ENCODE data around the gene AXDND1.

AXDND1 gene

DNA sequence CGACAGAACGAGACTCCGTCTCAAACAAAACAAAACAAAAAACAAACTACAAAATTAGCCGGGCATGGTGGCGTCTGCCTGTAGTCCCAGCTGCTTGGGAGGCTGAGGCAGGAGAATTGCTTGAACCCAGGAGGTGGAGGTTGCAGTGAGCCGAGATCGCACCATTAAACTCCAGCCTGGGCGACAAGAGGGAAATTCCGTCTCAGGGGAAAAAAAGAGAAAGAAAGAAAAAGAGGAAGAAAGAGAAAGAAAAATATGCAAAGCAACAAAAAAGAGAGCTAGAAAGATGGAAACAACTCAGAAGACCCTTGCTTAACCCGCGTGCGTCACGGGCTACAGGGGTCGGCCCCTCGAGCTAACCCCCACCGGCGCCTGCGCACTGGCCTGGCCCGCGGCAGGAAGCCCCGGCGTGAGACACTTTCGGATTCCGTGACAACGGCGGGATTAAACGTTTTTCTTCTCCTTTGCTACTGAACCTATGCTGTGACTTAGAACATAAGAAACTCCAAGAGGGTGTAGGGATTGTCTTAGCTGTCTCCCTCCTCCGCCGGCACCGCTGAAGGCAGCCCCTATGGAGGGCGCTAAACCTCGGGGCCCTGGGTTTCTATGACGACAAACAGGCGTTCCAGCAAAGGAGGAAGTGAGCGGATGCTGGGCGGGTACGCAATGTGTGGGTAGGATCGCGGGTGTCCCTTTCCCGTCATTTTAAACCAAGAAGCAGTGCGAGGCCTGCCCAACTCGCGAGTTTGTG, at the start of gene AXDND1:
Gene AXDND1, plus strand, starts transcription at position 630 of the 751 bp plus-strand sequence. CDS start 539 bp downstream, outside the sequence.
- peak; percentile 93 for DNase-seq
- no peaks in the 10 kb centered on the region for H3K9me3 Mint-ChIP-seq
- peak within 1 kb of the TSS; percentile 100 for H3K27ac Mint-ChIP-seq
- CTCF ChIA-PET: interaction anchor here (0.9 to 1.4 kb wide), 3 partner anchors 71 to 287 kb away, joined by 3 to 5 read pairs (median 3); no protein-coding TSS in a partner anchor
- peak within 1 kb of the TSS; percentile 83 for H3K4me3 Mint-ChIP-seq
- H3K4me1 Mint-ChIP-seq: peaks cover 23% of the 10 kb centered on the region
- H3K36me3 Mint-ChIP-seq: no peaks in the 10 kb centered on the region
- H3K27me3 Mint-ChIP-seq: peaks cover 4% of the 10 kb centered on the region

GRCh38 chr1:179318491-179318890, 47.3 kb upstream of the AXDND1 start:
- no peak overlapping the region for H3K27ac Mint-ChIP-seq
- no peaks in the 10 kb centered on the region for H3K27me3 Mint-ChIP-seq
- no peak for DNase-seq
- CTCF ChIA-PET: no interaction called here
- H3K4me3 Mint-ChIP-seq: no peak overlapping the region
- H3K36me3 Mint-ChIP-seq: peaks cover 36% of the 10 kb centered on the region
- H3K9me3 Mint-ChIP-seq: no peaks in the 10 kb centered on the region
- peaks cover 21% of the 10 kb centered on the region for H3K4me1 Mint-ChIP-seq

DNA sequence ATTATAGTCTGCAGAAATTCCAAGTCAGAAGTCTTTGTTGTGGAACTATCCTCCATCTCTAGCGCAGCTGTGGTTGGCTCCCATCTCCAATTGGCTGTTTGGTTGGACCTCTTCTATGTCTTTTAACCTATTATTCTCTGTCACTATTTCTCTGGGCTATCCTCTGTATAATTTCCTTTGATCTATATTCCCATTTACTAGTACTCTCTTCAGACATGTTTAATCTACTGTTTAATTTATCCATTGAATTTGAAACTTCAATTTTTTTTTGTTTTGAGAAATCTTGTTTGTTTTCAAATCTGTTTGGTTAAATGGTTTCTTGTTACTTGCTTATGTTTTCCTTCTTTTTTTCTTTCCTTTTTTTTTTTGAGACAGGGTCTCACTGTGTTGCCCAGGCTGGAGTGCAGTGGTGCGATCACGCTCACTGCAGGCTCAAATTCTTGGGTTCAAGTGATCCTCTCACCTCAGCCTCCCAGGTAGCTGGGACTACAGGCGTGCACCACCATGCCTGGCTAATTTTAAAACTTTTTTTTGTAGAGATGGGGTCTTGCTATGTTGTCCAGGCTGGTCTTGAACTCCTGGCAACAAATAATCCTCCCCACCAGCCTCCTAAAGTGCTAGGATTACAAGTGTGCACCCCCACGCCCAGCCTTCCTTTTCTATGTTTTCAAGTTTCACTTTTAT, 44.1 kb upstream of the AXDND1 start:
- Mint-ChIP-seq H3K4me1 (peaks cover 21% of the 10 kb centered on the region), H3K27me3 (no peaks in the 10 kb centered on the region), H3K4me3 (no peak overlapping the region), H3K36me3 (peaks cover 43% of the 10 kb centered on the region), H3K9me3 (no peaks in the 10 kb centered on the region), H3K27ac (no peak overlapping the region)
- CTCF ChIA-PET: interaction anchor here (0.6 kb wide), 1 partner anchor 99 kb away, joined by 3 read pairs; no protein-coding TSS in a partner anchor
- DNase-seq: no peak

- peaks cover 47% of the 10 kb centered on the region for H3K36me3 Mint-ChIP-seq
- H3K27me3 Mint-ChIP-seq: no peaks in the 10 kb centered on the region
- CTCF ChIA-PET: no interaction called here
- peaks cover 20% of the 10 kb centered on the region for H3K4me1 Mint-ChIP-seq
- no peak for DNase-seq
- H3K27ac Mint-ChIP-seq: no peak overlapping the region
- H3K4me3 Mint-ChIP-seq: no peak overlapping the region
- no peaks in the 10 kb centered on the region for H3K9me3 Mint-ChIP-seq
Observed at GRCh38 chr1:179322557-179322956, 43.2 kb upstream of the AXDND1 start.

GRCh38 chr1:179323436-179323835, 42.3 kb upstream of the AXDND1 start:
- DNase-seq: no peak
- Mint-ChIP-seq H3K4me1 (peaks cover 16% of the 10 kb centered on the region), H3K4me3 (no peak overlapping the region), H3K36me3 (peaks cover 47% of the 10 kb centered on the region), H3K9me3 (no peaks in the 10 kb centered on the region), H3K27ac (no peak overlapping the region), H3K27me3 (no peaks in the 10 kb centered on the region)
- CTCF ChIA-PET: no interaction called here

DNA sequence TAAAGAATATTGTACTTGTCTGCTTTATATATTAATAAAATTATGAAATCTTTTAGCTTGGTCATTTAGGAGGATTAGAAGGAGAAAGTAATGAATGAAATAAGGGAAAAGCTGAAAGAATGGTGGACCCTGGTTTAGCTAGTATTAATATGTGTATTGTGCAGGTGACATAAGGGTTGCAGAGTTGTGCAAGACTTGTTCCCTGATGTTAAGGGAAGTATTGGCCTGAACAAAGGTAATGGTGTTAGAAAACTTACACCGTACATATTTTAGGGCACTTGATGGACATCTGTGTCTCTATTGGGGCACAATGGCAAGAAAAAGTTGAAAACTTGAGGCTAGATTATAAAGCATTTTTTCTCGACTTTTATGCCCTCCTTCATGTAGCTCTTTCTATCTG, 39.9 kb upstream of the AXDND1 start:
- Mint-ChIP-seq H3K36me3 (peaks cover 55% of the 10 kb centered on the region), H3K4me3 (no peak overlapping the region), H3K9me3 (no peaks in the 10 kb centered on the region), H3K4me1 (peaks cover 16% of the 10 kb centered on the region), H3K27ac (no peak overlapping the region), H3K27me3 (no peaks in the 10 kb centered on the region)
- no peak for DNase-seq
- CTCF ChIA-PET: no interaction called here

GRCh38 chr1:179326746-179327145, 39.0 kb upstream of the AXDND1 start:
- H3K4me3 Mint-ChIP-seq: no peak overlapping the region

DNA sequence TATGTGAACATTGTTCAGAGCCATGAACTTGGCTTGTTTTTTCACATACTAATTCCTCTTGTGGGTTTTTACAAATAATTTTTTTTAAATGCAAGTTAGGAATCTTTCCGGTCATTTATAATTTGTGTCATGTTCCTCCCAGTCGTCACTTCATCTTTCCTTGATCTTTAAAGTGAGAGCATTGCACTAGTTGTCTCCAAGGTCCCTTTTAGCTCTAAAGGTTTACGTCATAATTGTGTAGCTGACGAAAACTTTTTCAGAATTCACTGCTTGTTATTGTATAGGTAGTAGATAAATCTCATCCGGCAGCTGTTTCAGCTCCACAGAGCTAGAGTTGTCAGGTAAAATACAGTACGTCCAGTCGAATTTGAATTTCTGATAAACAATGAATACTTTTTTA, 38.6 kb upstream of the AXDND1 start:
- no peak overlapping the region for H3K4me3 Mint-ChIP-seq
- H3K27ac Mint-ChIP-seq: no peak overlapping the region
- H3K27me3 Mint-ChIP-seq: no peaks in the 10 kb centered on the region
- peaks cover 47% of the 10 kb centered on the region for H3K36me3 Mint-ChIP-seq
- H3K4me1 Mint-ChIP-seq: peaks cover 5% of the 10 kb centered on the region
- no peak for DNase-seq
- CTCF ChIA-PET: no interaction called here
- H3K9me3 Mint-ChIP-seq: no peaks in the 10 kb centered on the region

More at GRCh38 chr1:179326746-179327145, 39.0 kb upstream of the AXDND1 start:
- CTCF ChIA-PET: no interaction called here
- Mint-ChIP-seq H3K4me1 (peaks cover 10% of the 10 kb centered on the region), H3K9me3 (no peaks in the 10 kb centered on the region), H3K27ac (no peak overlapping the region), H3K27me3 (no peaks in the 10 kb centered on the region), H3K36me3 (peaks cover 51% of the 10 kb centered on the region)
- DNase-seq: no peak

- no peak overlapping the region for H3K4me3 Mint-ChIP-seq
- H3K36me3 Mint-ChIP-seq: peaks cover 43% of the 10 kb centered on the region
- no peak for DNase-seq
- H3K4me1 Mint-ChIP-seq: peaks cover under 1% of the 10 kb centered on the region
- CTCF ChIA-PET: no interaction called here
- H3K27ac Mint-ChIP-seq: no peak overlapping the region
- H3K27me3 Mint-ChIP-seq: no peaks in the 10 kb centered on the region
- H3K9me3 Mint-ChIP-seq: no peaks in the 10 kb centered on the region
Observed at GRCh38 chr1:179327679-179328078, 38.1 kb upstream of the AXDND1 start.

GRCh38 chr1:179329862-179330261, 35.9 kb upstream of the AXDND1 start:
- no peaks in the 10 kb centered on the region for H3K9me3 Mint-ChIP-seq
- H3K4me1 Mint-ChIP-seq: no peaks in the 10 kb centered on the region
- no peak for DNase-seq

DNA sequence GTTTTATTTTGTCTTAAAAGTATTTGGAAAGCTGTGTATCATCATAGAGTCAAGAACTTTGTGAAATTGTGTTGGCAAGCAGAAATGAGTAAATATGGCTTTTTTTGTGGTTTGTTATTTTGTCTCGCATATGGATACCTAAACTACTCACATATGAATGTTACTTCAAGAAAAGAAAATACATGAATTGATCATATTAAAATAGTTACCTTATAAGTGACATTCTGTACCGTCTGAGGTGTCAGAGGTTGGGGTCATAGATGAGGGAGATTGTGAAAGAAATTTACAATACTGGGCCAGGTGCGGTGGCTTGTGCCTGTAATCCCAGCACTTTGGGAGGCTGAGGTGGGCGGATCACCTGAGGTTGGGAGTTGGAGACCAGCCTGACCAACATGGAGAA, 31.3 kb upstream of the AXDND1 start:
- no peak overlapping the region for H3K27ac Mint-ChIP-seq
- peaks cover 31% of the 10 kb centered on the region for H3K36me3 Mint-ChIP-seq
- no peak overlapping the region for H3K4me3 Mint-ChIP-seq
- CTCF ChIA-PET: no interaction called here
- H3K27me3 Mint-ChIP-seq: no peaks in the 10 kb centered on the region
- no peak for DNase-seq
- H3K9me3 Mint-ChIP-seq: no peaks in the 10 kb centered on the region
- peaks cover 2% of the 10 kb centered on the region for H3K4me1 Mint-ChIP-seq

More at GRCh38 chr1:179329862-179330261, 35.9 kb upstream of the AXDND1 start:
- H3K27ac Mint-ChIP-seq: no peak overlapping the region
- H3K36me3 Mint-ChIP-seq: peaks cover 40% of the 10 kb centered on the region
- CTCF ChIA-PET: no interaction called here
- no peaks in the 10 kb centered on the region for H3K27me3 Mint-ChIP-seq
- no peak overlapping the region for H3K4me3 Mint-ChIP-seq

GRCh38 chr1:179337288-179337687, 28.5 kb upstream of the AXDND1 start:
- H3K27me3 Mint-ChIP-seq: no peaks in the 10 kb centered on the region
- peaks cover 3% of the 10 kb centered on the region for H3K4me1 Mint-ChIP-seq
- DNase-seq: no peak
- H3K27ac Mint-ChIP-seq: no peak overlapping the region
- H3K4me3 Mint-ChIP-seq: no peak overlapping the region
- CTCF ChIA-PET: no interaction called here
- H3K9me3 Mint-ChIP-seq: no peaks in the 10 kb centered on the region
- peaks cover 30% of the 10 kb centered on the region for H3K36me3 Mint-ChIP-seq

- no peak for DNase-seq
- Mint-ChIP-seq H3K4me3 (no peak overlapping the region), H3K36me3 (peaks cover 36% of the 10 kb centered on the region), H3K9me3 (no peaks in the 10 kb centered on the region), H3K27me3 (no peaks in the 10 kb centered on the region), H3K27ac (no peak overlapping the region), H3K4me1 (peaks cover 3% of the 10 kb centered on the region)
- CTCF ChIA-PET: no interaction called here
Observed at GRCh38 chr1:179337942-179338560, 27.7 kb upstream of the AXDND1 start.

- Mint-ChIP-seq H3K27me3 (no peaks in the 10 kb centered on the region), H3K27ac (no peak overlapping the region), H3K9me3 (no peaks in the 10 kb centered on the region), H3K4me1 (peaks cover 3% of the 10 kb centered on the region), H3K36me3 (peaks cover 45% of the 10 kb centered on the region), H3K4me3 (no peak overlapping the region)
- CTCF ChIA-PET: no interaction called here
- no peak for DNase-seq
Observed at GRCh38 chr1:179340918-179341317, 24.9 kb upstream of the AXDND1 start.

Measured in activated naive CD4-positive, alpha-beta T cell treated with anti-CD3 and anti-CD28 coated beads, Interleukin-2, amount 10 ng/mL, durations not matched to agents 7 days and 5 days (primary cell).